Hematopoietic multipotent progenitor cell treated with erythropoietin and hydrocortisone succinate and interleukin-3 and kit ligand, for 17 days (in vitro differentiated cells): Measurements from ENCODE around the gene GFAP.

Experiments
- DNase-seq: peaks from one replicate; pipeline ENCODE4 v3.0.0-alpha.2; 2015; ENCODE audit warnings: low spot score

The GFAP gene

DNA sequence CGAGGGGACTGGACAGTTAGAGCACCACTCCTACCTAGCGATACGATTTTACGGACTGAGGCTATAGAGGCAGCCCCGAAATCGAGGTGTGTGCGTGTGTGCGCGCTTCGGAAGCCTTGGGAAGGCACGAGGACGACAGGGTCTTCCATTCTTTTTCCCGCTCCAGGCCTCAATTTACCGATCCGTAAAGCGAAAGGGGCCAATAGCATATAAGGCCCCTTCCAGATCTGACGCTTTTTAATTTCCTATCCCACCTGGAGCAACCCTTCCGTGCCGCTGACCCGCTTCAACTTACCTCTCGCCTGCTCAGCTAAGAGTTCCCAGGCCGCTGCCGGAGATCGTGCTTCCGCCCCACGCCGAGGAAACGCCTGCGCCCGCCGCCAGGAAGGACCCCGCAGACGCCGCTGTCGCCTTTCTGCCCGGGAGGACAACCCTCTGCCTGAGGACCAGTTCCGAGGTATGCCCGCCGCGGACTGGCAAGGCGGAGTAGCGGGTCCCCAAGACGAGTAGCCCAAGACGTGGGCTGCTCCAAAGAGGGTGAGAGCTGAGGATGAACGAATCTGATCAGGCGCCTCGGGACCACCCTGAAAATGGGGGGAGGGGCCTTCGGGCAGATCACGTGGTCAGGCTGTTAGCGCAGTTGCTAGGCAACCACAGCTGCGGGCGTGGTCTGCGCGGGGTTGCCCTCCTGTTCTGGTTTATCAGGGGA is 16.1 kb downstream of the GFAP start, which contains the start of gene EFTUD2:
TSS of gene EFTUD2 (minus strand) at position 372 of the 709 bp plus-strand sequence. CDS start 4,924 bp downstream, outside the sequence.
- peak; percentile 95 for DNase-seq

DNA sequence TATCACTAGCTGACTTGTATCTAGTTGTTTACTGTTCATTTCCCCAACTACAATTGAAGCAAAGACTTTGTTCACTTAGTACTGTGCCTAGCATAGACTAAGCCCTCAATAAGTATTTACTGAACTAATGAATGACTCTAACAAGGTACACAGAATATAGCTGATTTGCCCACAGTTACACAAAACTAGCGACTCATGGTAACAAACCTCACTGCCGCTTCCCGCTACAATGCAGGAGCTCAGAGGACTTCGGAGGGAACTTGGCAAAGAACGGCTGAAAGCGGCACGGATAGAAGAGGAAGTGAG is 16.6 kb downstream of the GFAP start:
- DNase-seq = no peak

DNA sequence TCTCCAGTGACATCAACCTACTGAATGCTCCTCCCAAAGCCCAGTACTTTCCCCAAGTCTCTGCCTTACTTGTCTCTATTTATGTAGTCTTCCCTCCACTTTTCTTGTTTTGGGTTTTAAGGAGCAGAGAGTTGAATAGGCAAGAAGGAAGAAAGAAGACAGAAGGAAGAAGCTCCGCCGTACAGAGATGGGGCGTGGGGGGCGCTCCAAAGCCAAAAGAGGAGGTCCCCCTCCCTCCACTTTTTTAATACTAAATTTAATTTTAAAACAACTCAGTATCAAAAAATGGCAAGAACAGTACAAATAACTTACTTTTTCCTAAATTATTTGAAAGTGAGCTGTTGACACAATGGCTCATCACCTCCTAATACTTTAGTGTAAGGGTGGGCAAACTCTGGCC is 20.7 kb downstream of the GFAP start:
- DNase-seq = no peak

- DNase-seq = no peak
These were observed 23.1 kb downstream of the GFAP start for GRCh38 chr17:44892250-44892649.

GRCh38 chr17:44889003-44889402 is 26.3 kb downstream of the GFAP start:
- no peak for DNase-seq

DNA sequence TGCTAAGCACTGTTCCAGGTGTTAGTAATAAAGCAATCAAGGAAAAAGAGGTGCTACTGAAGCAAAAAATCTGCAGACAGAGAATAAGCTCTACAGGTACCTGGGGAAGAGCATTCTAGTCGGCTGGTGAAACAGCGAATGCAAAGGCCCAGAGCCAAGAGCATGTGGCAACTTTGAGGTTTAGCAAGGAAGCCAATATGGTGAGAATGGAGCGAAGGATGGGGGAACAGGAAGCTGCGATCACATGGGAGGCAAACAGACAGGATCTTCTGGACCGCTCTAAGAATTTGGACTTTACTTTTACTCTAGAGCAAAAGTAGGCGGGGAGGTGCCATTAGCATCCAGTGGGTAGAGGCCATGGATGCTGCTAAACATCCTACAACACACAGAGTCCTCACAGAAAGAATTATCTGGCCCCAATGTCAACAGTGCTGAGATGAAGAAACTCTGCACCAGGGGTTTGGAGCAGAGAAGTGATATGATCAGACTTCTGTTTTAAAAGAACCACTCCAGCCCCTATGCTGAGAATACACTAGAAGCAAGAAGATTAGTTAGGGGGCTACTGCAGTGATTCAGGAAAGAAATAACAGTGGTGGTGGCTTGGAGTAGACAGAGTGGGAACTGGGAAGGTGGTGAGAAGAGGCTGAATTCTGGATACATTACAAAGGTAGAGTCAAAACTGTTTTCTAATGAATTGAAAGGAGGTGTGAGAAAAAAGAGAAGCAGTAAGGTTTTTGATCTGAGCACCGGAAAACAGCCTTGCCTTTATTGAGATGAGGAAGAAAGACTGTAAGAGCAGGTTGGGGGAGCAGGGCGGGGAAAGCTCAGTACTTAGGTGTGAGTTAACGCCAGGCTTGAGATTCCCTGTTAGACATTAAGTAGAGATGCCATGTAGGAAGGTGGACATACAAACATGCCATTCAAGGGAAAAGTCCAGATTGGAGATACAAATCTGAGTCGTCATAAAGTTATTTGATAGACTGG is 27.0 kb downstream of the GFAP start:
- DNase-seq = no peak

DNA sequence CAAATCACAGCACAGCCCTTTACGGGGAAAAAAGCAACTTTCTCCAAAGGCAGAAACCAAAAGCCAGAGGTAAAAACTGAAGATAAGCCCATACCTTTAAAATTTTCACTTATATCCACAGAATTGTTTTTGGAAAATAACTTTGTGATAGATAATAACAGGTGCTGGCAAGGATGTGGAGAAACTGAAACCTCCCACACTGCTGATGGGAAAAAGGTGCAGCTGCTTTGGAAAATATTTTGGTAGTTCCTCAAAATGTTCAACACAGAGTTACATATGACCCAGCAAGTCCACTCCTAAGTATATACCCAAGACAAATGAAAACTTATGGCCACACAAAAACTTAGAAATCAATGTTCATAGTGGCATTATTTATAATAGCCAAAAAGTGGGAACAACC is 28.3 kb downstream of the GFAP start:
- DNase-seq = no peak

DNA sequence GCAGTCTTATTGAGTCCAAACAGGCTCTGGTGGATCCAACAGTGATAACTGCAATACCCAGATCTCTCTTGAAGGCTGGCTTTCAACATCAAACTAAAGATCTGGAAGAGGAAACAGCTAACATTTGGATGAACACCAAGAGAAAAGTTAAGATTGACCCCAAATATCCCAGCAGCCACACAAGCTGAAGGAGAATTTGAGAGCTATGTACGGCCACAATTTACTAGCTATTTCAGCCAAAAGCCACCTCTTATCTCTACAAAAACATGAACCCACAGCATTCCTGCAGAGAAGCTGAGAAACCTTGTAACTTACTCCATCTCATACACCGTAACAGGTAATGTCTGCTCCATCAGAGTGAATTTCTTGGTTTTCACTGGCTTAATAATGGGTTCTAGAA is 30.4 kb downstream of the GFAP start:
- no peak for DNase-seq

DNA sequence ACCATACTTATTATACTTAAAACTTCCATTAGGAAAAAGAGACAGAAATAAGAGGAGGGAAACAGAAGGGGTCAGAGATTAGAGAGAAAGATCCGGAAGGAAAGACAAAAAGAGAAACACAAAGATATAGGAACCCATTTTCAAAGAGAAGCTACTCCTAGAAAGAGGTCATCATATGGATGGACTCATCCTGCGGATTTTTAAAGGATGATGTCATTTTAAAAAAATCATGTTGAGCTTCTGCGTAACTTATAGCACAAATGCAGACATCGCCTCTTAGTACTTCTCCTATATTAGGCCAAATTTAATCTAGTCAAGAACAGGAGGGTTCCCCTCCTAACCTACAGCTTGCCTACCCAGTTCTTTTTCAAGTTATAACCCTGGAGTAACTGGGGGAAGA is 34.2 kb downstream of the GFAP start:
- no peak for DNase-seq

GRCh38 chr17:44880062-44880461 is 35.2 kb downstream of the GFAP start:
- no peak for DNase-seq

GRCh38 chr17:44879376-44879775 is 35.9 kb downstream of the GFAP start:
- no peak for DNase-seq

DNA sequence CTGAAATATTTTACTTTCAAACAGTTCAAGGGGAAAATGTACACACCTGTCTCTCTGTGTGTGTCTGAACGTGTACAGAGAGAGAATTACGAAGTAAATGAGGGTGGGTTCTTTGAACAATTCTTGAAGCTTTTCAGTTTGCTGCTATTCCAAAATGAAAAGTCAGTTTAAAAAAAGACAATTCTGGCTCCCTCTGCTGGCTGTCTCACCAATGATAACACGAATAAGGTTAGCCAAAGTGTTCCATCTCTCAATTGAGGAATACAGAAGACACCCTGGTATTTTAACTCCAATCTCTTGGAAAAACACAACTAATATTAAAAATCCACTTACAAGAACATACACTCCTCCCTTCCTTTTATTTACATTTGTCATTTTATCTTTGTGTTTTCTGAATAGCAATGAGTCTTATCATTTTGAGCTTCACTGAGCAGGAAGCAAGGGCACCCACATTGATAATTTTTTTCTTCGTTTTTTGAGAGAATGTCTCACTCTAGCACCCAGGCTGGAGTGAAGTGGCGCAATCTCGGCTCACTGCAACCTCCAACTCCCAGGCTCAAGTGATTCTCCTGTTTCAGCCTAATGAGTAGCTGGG is 36.6 kb downstream of the GFAP start:
- DNase-seq = peak; percentile 23

DNA sequence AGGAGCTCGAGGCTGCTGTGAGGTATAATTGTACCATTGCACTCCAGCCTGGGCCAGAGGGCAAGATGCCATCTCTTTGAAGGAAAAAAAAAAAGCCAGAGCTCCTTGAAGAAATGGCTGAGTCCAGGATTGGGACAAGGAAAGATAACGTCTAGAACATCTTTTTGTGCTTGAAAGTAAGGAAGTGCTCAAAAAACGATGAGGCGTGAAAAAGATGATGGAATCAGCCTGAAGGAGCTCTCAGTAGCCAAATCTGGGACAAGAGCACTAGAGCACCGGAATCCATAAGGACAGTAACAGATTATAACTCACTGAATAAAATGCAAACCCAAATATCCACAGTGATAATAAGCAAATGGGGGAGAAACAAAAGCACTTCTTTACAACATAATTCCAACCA is 38.2 kb downstream of the GFAP start:
- DNase-seq = no peak

- no peak for DNase-seq
These were observed 39.5 kb downstream of the GFAP start for GRCh38 chr17:44875761-44876160.

DNA sequence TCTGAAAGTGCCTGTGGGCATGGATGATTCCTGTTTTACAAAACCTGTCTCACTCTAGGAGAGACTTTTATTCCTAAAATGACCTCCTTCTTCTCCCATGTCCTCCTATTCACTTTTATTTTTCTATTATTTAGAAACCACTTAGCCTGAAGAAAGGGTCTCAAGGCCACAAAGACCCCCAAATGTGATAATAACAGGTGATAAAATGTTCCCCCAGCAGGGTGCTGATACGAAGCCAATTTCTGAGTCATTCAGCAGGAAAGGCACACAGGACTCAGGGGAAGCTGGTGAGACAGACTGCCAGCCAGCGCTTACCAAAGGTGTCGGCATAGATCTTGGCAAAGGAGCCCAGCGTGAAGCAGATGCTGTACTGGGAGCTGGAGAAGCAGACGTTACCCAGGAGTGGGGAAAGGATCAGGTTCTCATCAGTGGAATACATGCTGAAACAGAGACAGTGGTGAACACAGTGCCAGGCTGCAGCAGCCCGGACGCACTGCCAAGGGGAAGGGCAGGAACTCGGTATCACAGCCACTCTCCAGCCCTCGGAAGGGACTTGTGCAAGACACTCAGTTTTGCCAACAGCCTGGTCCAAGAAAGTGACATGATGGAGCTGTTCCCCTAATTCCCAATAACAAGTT is 43.0 kb downstream of the GFAP start:
- no peak for DNase-seq

DNA sequence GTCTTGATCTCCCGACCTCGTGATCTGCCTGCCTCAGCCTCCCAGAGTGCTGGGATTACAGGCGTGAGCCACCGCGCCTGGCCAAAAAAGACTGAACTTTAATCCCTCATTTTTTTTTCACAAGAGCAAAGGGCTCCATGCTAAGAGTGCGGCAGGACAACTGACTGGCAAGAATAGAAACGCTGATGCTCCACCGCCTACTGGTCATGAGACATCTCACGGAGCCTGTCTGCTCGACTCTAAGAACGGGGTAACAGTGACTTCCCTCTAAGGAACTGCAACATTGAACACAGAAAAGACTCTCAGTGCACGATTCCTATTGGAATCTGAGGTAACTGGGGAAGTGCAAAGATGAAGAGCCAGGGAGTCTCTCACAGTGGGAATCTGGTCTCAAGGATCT is 43.7 kb downstream of the GFAP start:
- DNase-seq = no peak

DNA sequence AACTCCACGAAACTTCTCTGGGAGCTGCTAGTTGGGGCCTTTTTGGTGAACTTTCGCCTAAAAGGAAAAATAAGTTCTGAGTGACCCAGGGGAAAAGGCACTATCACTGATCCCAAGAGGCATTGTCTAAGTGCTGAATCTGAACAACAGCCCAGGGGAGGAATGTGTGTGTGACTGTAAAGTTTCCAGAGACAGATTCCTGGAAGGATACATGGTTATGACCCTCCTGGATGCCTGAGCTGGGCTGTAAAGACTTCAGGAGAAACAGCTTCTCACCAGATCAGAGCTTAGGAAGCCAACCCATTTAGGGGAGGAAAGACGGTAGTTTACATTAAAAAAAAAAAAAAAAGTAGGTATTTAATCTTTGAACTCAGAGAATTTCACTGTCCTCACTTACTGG is 47.5 kb downstream of the GFAP start:
- DNase-seq = no peak

DNA sequence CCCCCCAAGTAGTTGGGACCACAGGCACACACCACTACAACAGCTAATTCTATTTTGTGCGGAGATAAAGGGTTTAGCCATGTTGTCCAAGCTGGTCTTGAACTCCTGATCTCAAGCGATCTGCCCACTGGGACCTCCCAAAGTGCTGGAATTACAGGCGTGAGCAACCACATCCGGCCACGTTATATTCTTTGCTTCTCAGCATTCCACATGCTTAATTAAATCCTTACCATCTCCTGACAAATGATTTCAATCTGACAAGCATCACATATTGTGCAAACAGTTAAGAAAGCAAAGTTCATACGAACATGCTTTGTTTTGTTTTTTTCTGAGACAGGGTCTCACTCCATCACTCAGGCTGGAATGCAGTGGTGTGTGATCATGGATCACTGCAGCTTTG is 49.4 kb downstream of the GFAP start:
- no peak for DNase-seq

DNA sequence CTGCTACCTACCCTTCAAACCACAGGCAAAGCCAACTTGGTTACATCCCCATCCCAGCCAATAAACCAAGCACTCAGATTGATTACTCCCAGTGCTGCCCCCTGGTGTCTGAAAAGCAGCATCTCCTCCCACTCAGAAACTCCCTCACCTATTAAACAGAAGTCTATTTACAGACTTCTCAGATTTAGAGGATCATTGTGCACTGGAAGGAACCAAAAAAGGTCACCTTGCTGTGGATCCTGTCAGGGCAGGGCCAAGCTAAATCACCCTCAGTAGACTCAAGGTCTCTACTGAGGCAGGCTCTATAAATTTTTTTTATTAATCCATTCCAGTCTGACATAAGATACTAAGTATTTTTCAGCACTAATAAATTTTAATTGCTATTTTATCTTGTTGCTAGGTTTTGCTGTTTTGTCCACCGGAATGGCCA is 50.1 kb downstream of the GFAP start:
- peak; percentile 70 for DNase-seq

GRCh38 chr17:44864831-44865230 is 50.5 kb downstream of the GFAP start:
- DNase-seq = no peak

DNA sequence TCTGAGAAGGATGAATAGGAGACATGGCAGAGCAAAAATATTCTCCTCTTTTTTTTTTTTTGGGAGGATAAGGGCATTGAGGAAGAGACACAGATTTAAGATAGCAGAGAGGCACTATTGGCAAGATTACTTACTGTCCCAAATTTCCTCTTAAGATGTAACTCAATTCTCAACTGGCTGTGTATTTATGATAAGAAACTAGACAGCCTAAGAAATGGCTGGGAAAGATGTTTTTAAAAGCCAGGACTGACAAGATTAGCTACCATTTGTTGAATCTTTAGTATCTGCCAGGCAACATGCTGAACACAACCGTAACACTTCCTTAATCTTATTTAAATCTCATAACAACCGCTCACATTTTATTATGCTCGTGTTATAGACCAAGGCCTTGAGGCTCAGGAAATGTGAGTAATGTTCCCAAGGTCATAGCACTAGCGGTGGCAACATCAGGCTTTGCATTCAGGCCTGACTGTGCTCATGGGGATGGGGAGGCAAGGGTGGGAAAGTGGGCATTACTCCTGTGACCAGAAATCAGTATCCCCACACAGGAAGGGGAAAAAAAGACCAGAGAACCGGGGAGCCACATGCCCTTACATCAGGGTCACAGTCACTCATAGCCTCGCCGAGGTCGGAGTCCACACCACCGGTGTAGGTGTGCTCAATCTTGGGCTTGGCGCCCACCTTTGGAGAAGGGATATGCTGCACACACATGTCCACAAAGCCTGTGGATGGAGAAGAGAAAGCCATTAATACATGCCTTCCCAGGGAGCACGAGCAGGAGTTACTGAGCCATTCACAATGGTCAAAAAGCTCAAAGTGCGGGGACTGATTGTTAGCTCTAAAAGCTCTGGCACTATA is 52.0 kb downstream of the GFAP start:
- DNase-seq = no peak
